RWPE2 (cell line): ENCODE measurements around the gene STX19.
A peak's percentile ranks its signal among the peaks of the same experiment; 100 is the strongest.

Experiments
- ATAC-seq: fragments of 200-7000 bp; cut with Tn5 transposase; 3 replicates; pipeline ENCODE4 v1.9.1; 2021; ENCODE audit warnings: low read depth
- DNase-seq: peaks from one replicate; pipeline ENCODE4 v3.0.0-alpha.2; 2020; ENCODE audit warnings: low spot score
- H3K27ac ChIP-seq: fragments of 450-650 bp; 2 replicates; pipeline ENCODE4 v1.5.1; 2017; ENCODE audit warnings: mild to moderate bottlenecking; ENCODE audit not compliant: poor library complexity, severe bottlenecking
- H3K27me3 ChIP-seq: fragments of 250-450 bp; sonication (Bioruptor Pico); 2 replicates; pipeline ENCODE4 v1.5.1; 2021; ENCODE audit warnings: mild to moderate bottlenecking, moderate library complexity; ENCODE audit not compliant: insufficient read depth, poor library complexity, severe bottlenecking
- H3K36me3 ChIP-seq: fragments of 250-450 bp; sonication (Bioruptor Pico); 2 replicates; pipeline ENCODE4 v1.5.1; 2020; ENCODE audit warnings: low read depth, mild to moderate bottlenecking, moderate library complexity
- H3K4me1 ChIP-seq: fragments of 250-450 bp; sonication (Bioruptor Pico); 2 replicates; pipeline ENCODE4 v1.5.1; 2021; ENCODE audit warnings: mild to moderate bottlenecking, moderate library complexity; ENCODE audit not compliant: insufficient read depth, poor library complexity, severe bottlenecking
- H3K4me3 ChIP-seq: fragments of 250-450 bp; sonication (Bioruptor Pico); 2 replicates; pipeline ENCODE4 v1.5.1; 2021; ENCODE audit warnings: mild to moderate bottlenecking, moderate library complexity; ENCODE audit not compliant: severe bottlenecking
- H3K9me3 ChIP-seq: fragments of 250-450 bp; sonication (Bioruptor Pico); 2 replicates; pipeline ENCODE4 v1.5.1; 2021; ENCODE audit warnings: mild to moderate bottlenecking, moderate library complexity; ENCODE audit not compliant: severe bottlenecking
- TF ChIP-seq, protein P1 (sequence below): fragments of 450-650 bp; IDR thresholded peaks from one replicate; pipeline ENCODE4 v1.5.1; 2017; ENCODE audit warnings: mild to moderate bottlenecking, moderate library complexity; ENCODE audit not compliant: poor library complexity, severe bottlenecking

STX19 gene

DNA sequence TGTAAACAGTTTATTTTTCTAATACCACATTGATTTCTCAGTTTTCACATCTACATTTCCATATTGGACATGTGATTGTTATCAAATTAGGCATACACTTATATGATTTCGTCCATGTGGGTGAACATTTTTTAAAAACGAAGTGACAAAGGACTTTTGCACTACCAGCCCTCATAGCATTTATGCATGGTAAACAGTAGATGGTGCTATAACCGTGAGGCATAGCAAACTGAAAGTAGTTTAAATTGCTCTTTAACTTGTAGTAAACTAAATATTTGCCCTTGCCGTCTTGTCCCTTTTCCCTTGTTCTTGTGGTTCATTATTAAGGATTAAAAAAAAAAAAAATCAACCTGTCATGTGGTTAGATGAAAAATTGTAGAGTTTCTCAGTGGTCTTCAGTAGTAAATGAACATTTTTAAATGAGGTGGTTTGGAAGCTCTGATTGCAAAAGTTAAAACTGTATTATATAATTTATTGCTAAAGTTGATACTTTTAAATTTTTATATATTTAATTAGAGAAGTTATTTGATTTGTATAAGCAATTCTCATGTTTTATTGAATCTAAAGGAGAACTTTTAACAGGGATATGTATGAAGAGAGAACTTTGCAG lies 24.0 kb downstream of the STX19 start:
- H3K27ac ChIP-seq, result no peak overlapping the region
- peaks cover 16% of the 10 kb centered on the region; the same call in 1 of the 2 replicates for H3K36me3 ChIP-seq
- no peaks in the 10 kb centered on the region for H3K9me3 ChIP-seq
- peak; percentile 61; the same call in 2 of the 3 replicates for ATAC-seq
- no peak overlapping the region for H3K4me3 ChIP-seq
- TF ChIP-seq, protein P1, sequence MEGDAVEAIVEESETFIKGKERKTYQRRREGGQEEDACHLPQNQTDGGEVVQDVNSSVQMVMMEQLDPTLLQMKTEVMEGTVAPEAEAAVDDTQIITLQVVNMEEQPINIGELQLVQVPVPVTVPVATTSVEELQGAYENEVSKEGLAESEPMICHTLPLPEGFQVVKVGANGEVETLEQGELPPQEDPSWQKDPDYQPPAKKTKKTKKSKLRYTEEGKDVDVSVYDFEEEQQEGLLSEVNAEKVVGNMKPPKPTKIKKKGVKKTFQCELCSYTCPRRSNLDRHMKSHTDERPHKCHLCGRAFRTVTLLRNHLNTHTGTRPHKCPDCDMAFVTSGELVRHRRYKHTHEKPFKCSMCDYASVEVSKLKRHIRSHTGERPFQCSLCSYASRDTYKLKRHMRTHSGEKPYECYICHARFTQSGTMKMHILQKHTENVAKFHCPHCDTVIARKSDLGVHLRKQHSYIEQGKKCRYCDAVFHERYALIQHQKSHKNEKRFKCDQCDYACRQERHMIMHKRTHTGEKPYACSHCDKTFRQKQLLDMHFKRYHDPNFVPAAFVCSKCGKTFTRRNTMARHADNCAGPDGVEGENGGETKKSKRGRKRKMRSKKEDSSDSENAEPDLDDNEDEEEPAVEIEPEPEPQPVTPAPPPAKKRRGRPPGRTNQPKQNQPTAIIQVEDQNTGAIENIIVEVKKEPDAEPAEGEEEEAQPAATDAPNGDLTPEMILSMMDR, result peak; percentile 92
- H3K4me1 ChIP-seq, result no peaks in the 10 kb centered on the region
- H3K27me3 ChIP-seq, result no peaks in the 10 kb centered on the region
- DNase-seq, result no peak

DNA sequence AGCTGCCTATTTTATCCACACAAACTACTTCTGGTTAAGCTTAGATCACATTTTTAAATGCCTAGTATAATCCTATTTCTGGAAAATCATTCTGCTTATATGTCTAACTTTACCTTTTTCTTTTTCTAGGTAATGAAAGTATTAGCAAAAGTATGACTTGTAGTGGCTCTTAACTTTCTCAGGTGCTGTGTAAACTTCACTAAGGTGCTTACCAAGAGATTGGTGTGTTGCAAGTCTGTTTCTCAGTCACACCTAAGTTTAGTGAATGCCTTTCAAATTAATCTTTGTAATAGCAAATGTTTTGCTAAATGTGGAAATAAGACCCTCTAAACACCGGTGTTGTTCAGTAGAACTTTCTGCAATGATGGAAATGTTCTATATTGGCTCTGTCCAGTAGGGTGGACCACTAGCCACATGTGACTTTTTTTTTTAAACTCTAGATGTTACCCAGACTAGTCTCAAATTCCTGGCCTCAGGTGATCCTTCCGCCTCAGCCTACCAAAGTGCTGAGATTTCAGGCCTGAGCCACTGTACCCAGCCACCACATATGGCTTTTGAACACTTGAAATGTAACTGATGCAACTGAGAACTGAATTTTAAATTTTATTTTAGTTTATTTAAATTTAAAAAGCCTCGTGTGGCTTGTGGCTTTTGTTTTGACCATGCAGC lies 26.4 kb downstream of the STX19 start:
- DNase-seq (no peak), ATAC-seq (no peak)

DNA sequence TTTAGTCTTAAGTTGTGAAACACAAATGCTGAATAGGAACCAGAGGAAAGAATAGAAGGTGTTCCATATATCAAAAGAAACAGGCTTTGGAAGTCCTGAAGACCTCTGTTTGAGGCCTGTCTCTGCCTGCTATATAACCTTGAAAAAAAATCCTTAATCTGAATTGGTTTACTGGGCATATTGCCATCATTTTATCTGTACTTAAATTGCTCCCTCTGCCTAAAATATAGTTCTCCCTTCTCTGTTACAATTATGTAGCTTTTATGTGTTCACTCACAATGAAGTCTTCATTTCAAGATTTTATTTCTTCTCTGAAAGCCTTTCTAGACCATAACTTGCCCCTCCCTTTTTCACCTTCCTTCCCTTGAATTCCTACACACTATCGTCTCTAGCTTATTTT lies 27.2 kb downstream of the STX19 start:
- H3K9me3 ChIP-seq, result no peaks in the 10 kb centered on the region
- TF ChIP-seq, protein P1, result no peak

More for the DNA sequence above, 26.4 kb downstream of the STX19 start:
- H3K4me3 ChIP-seq, result no peak overlapping the region
- H3K4me1 ChIP-seq, result no peaks in the 10 kb centered on the region
- peaks cover 16% of the 10 kb centered on the region; the same call in 1 of the 2 replicates for H3K36me3 ChIP-seq
- no peaks in the 10 kb centered on the region for H3K27me3 ChIP-seq
- TF ChIP-seq, protein P1, result no peak
- H3K27ac ChIP-seq, result no peak overlapping the region
- H3K9me3 ChIP-seq, result no peaks in the 10 kb centered on the region

DNA sequence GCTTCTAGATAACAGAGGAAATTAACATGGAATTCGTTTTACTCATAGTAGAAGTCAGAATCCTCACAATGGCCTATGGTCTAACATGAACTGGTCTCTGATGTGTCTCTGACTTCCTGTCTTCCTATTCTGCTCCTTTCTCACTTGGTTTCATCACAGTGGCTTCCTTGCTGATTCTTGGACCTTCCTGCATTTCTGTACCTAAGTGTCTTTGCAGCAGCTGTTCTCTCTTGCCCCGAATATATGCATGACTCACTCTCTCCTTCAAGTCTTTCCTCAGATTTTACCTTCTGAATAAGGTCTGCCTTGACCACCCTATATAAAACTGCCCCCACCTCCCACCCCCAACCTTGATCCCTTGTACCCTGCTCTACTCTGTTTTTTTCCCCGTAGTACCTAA lies 34.3 kb downstream of the STX19 start:
- Histone ChIP-seq H3K4me1 (peaks cover 4% of the 10 kb centered on the region), H3K4me3 (no peak overlapping the region), H3K36me3 (peaks cover 4% of the 10 kb centered on the region; the same call in 1 of the 2 replicates), H3K27me3 (no peaks in the 10 kb centered on the region), H3K27ac (no peak overlapping the region), H3K9me3 (no peaks in the 10 kb centered on the region)
- TF ChIP-seq, protein P1, result no peak
- ATAC-seq (no peak), DNase-seq (no peak)

More for the DNA sequence above, 27.2 kb downstream of the STX19 start:
- H3K4me3 ChIP-seq, result no peak overlapping the region
- DNase-seq (no peak), ATAC-seq (no peak)
- H3K27me3 ChIP-seq, result no peaks in the 10 kb centered on the region
- no peak overlapping the region for H3K27ac ChIP-seq
- no peaks in the 10 kb centered on the region for H3K4me1 ChIP-seq
- peaks cover 17% of the 10 kb centered on the region; the same call in 1 of the 2 replicates for H3K36me3 ChIP-seq

DNA sequence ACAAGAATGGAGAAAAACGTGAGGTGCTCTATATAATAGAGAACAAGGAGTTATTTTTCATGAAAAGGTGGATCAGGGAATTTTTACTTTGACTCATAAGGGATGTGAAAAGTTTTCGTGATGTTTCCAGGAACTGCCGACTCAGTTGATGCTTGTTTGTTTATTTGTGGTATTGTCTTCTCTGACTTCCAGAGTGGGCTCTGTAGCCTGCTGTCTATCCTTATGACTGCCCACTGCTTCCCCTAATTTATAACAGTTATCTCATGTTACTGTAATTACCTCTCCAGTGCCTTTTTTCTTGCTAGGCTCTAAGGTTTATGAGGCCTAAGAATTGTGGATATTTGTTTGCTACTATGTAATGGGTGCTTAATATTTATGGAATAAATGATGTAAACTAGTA lies 36.2 kb downstream of the STX19 start:
- H3K36me3 ChIP-seq, result peaks cover 4% of the 10 kb centered on the region; the same call in 1 of the 2 replicates
- H3K4me1 ChIP-seq, result peaks cover 10% of the 10 kb centered on the region
- H3K9me3 ChIP-seq, result no peaks in the 10 kb centered on the region
- DNase-seq (no peak), ATAC-seq (no peak)
- H3K4me3 ChIP-seq, result no peak overlapping the region
- TF ChIP-seq, protein P1, result no peak
- no peaks in the 10 kb centered on the region for H3K27me3 ChIP-seq
- no peak overlapping the region for H3K27ac ChIP-seq
